Gastrocnemius medialis (tissue), 4 donors: Measurements from ENCODE around the gene KCNC2. TPM values are rescaled to one million over a fixed set of nuclear protein-coding genes. Genes with fewer than 3 reads are reported as not detected.

Experiments
- ATAC-seq, 2 donors: fragments of 150-250 bp; one replicate each; pipeline ENCODE4 v1.9.1; 2016
- DNase-seq, 2 donors: peaks; one replicate each; pipeline ENCODE4 v3.0.0-alpha.2; 2019
- H3K27ac ChIP-seq, 4 donors: fragments of 200-600 bp; sonication (generic); 1 replicate in 1 of 4; 2 replicates in 3 of 4; pipeline ENCODE4 v1.5.1; 2016 to 2018; ENCODE audit warnings: mild to moderate bottlenecking in 2 of 4, moderate library complexity in 1 of 4
- H3K27me3 ChIP-seq, 3 donors: fragments of 200-600 bp; sonication (generic) in 2 of 3; 1 replicate in 1 of 3; 2 replicates in 2 of 3; pipeline versions ENCODE4 v1.5.1 to v1.6.0; 2016 to 2019; ENCODE audit warnings: mild to moderate bottlenecking in 1 of 3, moderate library complexity in 1 of 3
- H3K36me3 ChIP-seq, 2 donors: fragments of 200-600 bp; sonication (generic) in 1 of 2; one replicate each; pipeline ENCODE4 v1.5.1; 2017 to 2018
- H3K4me1 ChIP-seq, 2 donors: fragments of 200-600 bp; sonication (generic) in 1 of 2; one replicate each; pipeline ENCODE4 v1.5.1; 2016 to 2017; ENCODE audit warnings: mild to moderate bottlenecking in 2 of 2
- H3K4me3 ChIP-seq, 4 donors: fragments of 200-600 bp; sonication (generic) in 3 of 4; 1 replicate in 1 of 4; 2 replicates in 3 of 4; pipeline ENCODE4 v1.5.1; 2016 to 2019; ENCODE audit warnings: mild to moderate bottlenecking in 2 of 4
- H3K9me3 ChIP-seq, 3 donors: fragments of 200-600 bp; sonication (generic) in 2 of 3; 1 replicate in 1 of 3; 2 replicates in 2 of 3; pipeline ENCODE4 v1.5.1; 2016 to 2019
- POLR2A ChIP-seq, 2 donors: fragments of 450-650 bp; IDR thresholded peaks; one replicate each; pipeline ENCODE4 v1.6.1; 2017; ENCODE audit warnings: antibody characterized with exemption in 2 of 2, mild to moderate bottlenecking in 2 of 2, moderate library complexity in 2 of 2
- in situ Hi-C, 4 donors: fragments of 200-750 bp; cut with MboI; loops; one replicate each; pipeline versions ENCODE4 v1.15.0 to v1.8.0; 2017; ENCODE audit warnings: low sequenced_read_pairs in 4 of 4
- intact Hi-C: fragments of 100-400 bp; cut with DNase I; formaldehyde crosslinking; loops from one replicate; pipeline ENCODE4 v1.15.1; 2023; ENCODE audit warnings: low total_unique reads
- total RNA-seq, 4 donors: library from RNA; depleted of rRNA; stranded (reverse); fragments of >200 nt; gene quantifications; one replicate each; pipeline versions ENCODE4 v1.1.0 to v1.2.3, GENCODE V29; 2016
- TF ChIP-seq, protein P1 (sequence below), 5 experiments: fragments of 450-650 bp in 3 of 5; fragments of 200-600 bp in 2 of 5; sonication (generic) in 2 of 5; IDR thresholded peaks in 4 of 5; conservative IDR thresholded peaks in 1 of 5; 1 replicate in 4 of 5; 2 replicates in 1 of 5; pipeline ENCODE4 v1.5.1; 2016 to 2019; ENCODE audit warnings: antibody characterized with exemption in 5 of 5, mild to moderate bottlenecking in 3 of 5, moderate library complexity in 3 of 5

The KCNC2 gene
- total RNA-seq, 4 donors from 2014 or later = not detected

DNA sequence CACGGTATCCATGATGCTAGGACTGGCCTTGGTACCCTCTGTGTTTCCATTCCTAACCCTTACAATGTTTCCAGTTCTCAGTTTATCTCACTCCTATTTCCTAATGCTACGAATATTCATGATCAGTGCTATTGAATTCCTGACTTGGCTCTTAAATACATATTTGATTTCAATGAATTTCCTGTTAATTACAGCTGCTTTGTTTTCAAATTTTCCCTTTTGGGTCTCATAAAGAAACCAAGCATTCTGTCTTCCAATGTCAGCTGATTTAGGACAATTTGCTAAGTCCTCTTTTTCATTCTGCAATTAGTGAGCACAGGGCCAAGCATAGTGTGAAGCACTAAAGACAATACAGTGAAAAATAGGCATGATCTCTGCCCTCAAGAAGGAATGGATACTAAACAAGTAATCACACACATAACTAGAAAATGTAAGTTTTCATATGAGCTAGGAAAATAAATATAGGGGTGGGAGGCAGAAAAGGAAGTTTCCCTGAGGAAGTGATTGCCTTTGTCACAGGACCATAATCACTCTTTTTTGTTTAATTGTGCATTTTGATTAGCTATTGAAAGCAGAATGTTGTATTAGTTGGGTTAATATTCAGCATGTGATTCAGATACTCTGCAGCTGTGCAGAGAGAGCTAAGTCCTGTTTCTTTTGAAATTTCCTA lies 88.5 kb downstream of the KCNC2 start:
- intact Hi-C loops = no loop called here
- ATAC-seq (no peak), DNase-seq (no peak)
- Histone ChIP-seq H3K36me3 (no peaks in the 10 kb centered on the region), H3K9me3 (no peaks in the 10 kb centered on the region), H3K27me3 (no peaks in the 10 kb centered on the region), H3K4me1 (no peaks in the 10 kb centered on the region), H3K4me3 (no peak overlapping the region), H3K27ac (no peak overlapping the region)
- TF ChIP-seq POLR2A (IDR thresholded peaks at IDR 0.05) = no peak
- TF ChIP-seq, protein P1, sequence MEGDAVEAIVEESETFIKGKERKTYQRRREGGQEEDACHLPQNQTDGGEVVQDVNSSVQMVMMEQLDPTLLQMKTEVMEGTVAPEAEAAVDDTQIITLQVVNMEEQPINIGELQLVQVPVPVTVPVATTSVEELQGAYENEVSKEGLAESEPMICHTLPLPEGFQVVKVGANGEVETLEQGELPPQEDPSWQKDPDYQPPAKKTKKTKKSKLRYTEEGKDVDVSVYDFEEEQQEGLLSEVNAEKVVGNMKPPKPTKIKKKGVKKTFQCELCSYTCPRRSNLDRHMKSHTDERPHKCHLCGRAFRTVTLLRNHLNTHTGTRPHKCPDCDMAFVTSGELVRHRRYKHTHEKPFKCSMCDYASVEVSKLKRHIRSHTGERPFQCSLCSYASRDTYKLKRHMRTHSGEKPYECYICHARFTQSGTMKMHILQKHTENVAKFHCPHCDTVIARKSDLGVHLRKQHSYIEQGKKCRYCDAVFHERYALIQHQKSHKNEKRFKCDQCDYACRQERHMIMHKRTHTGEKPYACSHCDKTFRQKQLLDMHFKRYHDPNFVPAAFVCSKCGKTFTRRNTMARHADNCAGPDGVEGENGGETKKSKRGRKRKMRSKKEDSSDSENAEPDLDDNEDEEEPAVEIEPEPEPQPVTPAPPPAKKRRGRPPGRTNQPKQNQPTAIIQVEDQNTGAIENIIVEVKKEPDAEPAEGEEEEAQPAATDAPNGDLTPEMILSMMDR (IDR thresholded peaks at IDR 0.05 in 4 of 5, conservative IDR thresholded peaks at IDR 0.05 in 1 of 5) = no peak
- in situ Hi-C loops = no loop called here

DNA sequence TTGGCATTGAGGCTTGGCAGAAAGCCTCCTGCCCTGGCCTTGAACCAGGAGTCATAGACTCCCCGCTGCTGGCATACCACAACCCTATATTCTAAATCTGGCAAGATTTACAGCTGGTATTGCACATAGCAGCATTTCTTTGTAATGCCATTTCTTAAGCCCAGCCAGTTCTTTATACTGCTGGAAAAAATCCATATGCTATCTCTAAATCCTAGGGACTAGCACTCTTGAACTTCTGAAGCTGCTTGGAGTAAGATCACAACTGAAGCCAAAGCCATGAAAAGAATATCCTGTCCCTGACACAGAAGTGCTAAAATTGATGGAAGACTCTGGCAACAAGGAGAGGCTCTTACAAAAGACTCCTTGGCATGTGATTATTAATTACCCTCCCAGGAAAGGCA lies 89.3 kb downstream of the KCNC2 start:
- in situ Hi-C loops (no loop called here), intact Hi-C loops (no loop called here)
- no peak for DNase-seq
- Histone ChIP-seq H3K9me3 (no peaks in the 10 kb centered on the region), H3K4me1 (no peaks in the 10 kb centered on the region), H3K27ac (no peak overlapping the region), H3K27me3 (no peaks in the 10 kb centered on the region), H3K36me3 (no peaks in the 10 kb centered on the region), H3K4me3 (no peak overlapping the region)
- no peak for ATAC-seq
- TF ChIP-seq, protein P1 (IDR thresholded peaks at IDR 0.05 in 4 of 5, conservative IDR thresholded peaks at IDR 0.05 in 1 of 5) = no peak
- no peak for TF ChIP-seq POLR2A (IDR thresholded peaks at IDR 0.05)

DNA sequence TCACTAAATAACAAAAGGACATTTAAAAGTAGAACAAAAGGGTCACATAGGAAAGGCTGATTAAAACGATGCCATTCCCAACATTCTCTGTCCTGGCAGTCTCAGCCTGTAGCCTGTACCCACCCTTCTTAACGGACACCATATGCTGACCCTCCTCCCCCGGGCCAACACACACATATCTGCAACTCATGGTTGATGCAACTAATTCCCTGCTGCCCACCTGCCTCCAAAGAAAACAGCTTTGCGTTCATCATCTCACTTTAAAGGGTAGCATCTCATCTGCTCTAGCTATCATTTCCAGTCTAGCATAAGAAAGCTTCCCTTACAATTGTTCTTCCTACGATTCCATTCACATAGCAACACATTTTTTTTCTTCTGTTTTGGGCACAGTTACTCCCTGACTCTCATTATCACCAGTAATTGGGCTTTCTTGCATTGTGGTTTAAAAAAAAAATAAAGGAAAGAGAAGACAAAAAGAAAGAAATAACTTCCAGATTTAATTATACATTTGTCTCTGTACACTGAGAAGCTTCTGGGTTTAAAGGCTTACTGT lies 92.9 kb downstream of the KCNC2 start:
- ATAC-seq (no peak), DNase-seq (no peak)
- Histone ChIP-seq H3K27me3 (no peaks in the 10 kb centered on the region), H3K36me3 (no peaks in the 10 kb centered on the region), H3K4me3 (no peak overlapping the region), H3K9me3 (no peaks in the 10 kb centered on the region), H3K27ac (no peak overlapping the region), H3K4me1 (no peaks in the 10 kb centered on the region)
- intact Hi-C loops (no loop called here), in situ Hi-C loops (no loop called here)
- TF ChIP-seq POLR2A (IDR thresholded peaks at IDR 0.05) = no peak
- TF ChIP-seq, protein P1 (IDR thresholded peaks at IDR 0.05 in 4 of 5, conservative IDR thresholded peaks at IDR 0.05 in 1 of 5) = no peak

DNA sequence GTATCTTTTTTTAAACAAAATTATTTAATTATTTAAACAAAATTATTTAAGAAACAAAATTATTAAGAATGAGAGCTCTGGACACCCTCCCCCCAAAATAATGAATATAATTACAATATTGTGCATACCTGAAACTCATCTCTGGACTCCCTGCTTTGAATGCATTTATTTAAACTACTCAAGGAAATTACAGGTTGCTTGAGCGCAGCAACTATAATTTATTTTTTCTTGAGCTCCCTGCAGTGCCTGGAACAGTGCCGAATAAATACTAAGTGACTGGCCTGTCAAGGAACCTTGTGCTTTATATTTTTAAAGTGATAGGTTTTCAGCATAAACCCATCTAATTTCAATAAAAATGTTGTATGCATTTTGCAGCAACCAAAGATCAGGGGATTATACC lies 93.9 kb downstream of the KCNC2 start:
- Histone ChIP-seq H3K36me3 (no peaks in the 10 kb centered on the region), H3K27ac (no peak overlapping the region), H3K9me3 (no peaks in the 10 kb centered on the region), H3K4me1 (no peaks in the 10 kb centered on the region), H3K4me3 (no peak overlapping the region), H3K27me3 (no peaks in the 10 kb centered on the region)
- TF ChIP-seq POLR2A (IDR thresholded peaks at IDR 0.05) = no peak
- TF ChIP-seq, protein P1 (IDR thresholded peaks at IDR 0.05 in 4 of 5, conservative IDR thresholded peaks at IDR 0.05 in 1 of 5) = no peak
- no peak for ATAC-seq
- no peak for DNase-seq
- in situ Hi-C loops (no loop called here), intact Hi-C loops (no loop called here)
